Measurements from ENCODE around the gene SGSH.

Gene SGSH

DNA sequence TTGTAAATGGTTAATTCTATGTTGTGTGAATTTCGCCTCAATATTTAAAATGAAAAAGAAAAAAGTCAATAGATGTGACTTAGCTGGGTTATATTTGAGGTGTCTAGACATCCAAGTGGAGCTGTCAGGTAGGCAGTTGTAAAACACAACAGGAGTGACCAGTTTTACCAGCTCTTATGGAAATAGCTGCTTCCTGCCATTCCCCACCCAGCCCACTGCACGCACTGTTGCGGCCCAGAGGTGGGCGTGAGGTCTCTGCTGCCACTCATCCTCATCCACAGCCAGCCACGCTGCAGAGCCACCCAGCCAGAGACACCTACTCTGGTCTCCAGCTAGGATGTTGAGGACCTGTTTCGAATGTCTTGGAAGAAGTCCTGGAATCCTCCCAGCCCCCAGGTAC is 53.7 kb downstream of the SGSH start:
- TF ChIP-seq, protein P1, sequence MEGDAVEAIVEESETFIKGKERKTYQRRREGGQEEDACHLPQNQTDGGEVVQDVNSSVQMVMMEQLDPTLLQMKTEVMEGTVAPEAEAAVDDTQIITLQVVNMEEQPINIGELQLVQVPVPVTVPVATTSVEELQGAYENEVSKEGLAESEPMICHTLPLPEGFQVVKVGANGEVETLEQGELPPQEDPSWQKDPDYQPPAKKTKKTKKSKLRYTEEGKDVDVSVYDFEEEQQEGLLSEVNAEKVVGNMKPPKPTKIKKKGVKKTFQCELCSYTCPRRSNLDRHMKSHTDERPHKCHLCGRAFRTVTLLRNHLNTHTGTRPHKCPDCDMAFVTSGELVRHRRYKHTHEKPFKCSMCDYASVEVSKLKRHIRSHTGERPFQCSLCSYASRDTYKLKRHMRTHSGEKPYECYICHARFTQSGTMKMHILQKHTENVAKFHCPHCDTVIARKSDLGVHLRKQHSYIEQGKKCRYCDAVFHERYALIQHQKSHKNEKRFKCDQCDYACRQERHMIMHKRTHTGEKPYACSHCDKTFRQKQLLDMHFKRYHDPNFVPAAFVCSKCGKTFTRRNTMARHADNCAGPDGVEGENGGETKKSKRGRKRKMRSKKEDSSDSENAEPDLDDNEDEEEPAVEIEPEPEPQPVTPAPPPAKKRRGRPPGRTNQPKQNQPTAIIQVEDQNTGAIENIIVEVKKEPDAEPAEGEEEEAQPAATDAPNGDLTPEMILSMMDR (IDR thresholded peaks at IDR 0.05; ENCODE audit: extremely low read depth, insufficient read depth, missing control alignments) = no peak
- in situ Hi-C loops (cut with MboI; ENCODE audit: low pct_unique_long_range_greater_than_20kb, low sequenced_read_pairs, unreplicated experiment) = no loop called here
- no peak for DNase-seq (ENCODE audit: low spot score)

DNA sequence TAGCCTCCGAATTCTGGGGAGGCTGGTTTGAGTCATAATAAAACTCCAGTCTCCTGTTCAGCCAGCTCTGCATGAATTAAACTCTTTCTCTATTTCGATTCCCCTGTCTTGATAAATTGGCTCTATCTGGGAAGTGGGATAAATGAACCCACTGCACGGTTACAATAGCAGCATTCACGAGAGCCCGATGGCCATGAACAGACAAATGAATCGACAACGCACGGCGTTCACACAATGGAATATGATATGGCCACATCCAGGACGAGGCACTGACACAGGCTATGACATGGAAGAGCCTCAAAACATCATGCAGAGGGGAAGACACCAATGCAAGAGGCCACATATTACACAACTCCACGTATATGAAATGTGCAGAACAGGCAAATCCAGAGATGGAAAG is 55.9 kb downstream of the SGSH start:
- TF ChIP-seq, protein P1 (IDR thresholded peaks at IDR 0.05; ENCODE audit: extremely low read depth, insufficient read depth, missing control alignments) = no peak
- DNase-seq (ENCODE audit: low spot score) = no peak
- in situ Hi-C loops (cut with MboI; ENCODE audit: low pct_unique_long_range_greater_than_20kb, low sequenced_read_pairs, unreplicated experiment) = no loop called here

DNA sequence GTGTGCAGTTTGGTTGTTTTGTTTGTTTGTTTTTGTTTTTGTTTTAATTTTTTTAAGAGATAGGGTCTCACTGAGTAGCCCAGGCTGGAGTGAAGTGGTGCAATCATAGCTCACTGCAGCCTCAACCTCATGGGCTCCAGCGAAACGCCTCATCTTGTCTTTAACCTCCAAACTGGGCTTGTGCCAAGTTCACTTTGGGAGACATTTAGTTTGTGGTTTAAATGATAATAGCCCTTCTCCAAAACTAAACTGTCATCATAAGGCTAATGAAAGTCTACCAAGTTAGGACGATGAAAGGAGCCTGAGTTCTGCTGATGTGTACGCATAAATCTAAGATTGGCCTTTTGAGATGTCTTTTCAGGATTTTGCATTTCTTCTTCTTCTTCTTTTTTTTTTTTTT is 56.8 kb downstream of the SGSH start:
- in situ Hi-C loops (cut with MboI; ENCODE audit: low pct_unique_long_range_greater_than_20kb, low sequenced_read_pairs, unreplicated experiment) = no loop called here
- TF ChIP-seq, protein P1 (IDR thresholded peaks at IDR 0.05; ENCODE audit: extremely low read depth, insufficient read depth, missing control alignments) = no peak

DNA sequence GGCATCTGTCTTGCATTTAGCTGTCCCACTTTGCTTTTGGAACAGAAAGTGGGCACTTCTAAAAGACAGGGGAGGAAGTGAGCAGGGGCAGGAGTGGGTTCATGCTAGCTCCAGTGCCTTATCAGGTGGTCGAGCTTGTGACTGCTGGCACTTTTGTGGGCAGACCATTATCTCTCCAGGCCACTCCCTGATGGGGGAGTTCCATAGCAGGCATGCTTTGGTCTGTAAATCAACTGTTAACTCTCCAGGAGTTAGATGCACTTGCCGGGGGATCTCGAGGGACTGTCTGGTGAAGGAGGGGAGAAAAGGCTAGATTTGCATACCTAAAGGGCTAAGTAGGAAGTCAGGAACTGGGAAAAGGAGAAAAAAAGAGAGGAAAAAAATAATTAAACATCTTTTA is 59.6 kb downstream of the SGSH start:
- in situ Hi-C loops (cut with MboI; ENCODE audit: low pct_unique_long_range_greater_than_20kb, low sequenced_read_pairs, unreplicated experiment) = no loop called here
- DNase-seq (ENCODE audit: low spot score) = no peak
- TF ChIP-seq, protein P1 (IDR thresholded peaks at IDR 0.05; ENCODE audit: extremely low read depth, insufficient read depth, missing control alignments) = no peak

More for the DNA sequence above, 56.8 kb downstream of the SGSH start:
- DNase-seq (ENCODE audit: low spot score) = no peak
